ENCODE measurements around the gene PLXNA2.
A peak's percentile ranks its signal among the peaks of the same experiment; 100 is the strongest.

DNA sequence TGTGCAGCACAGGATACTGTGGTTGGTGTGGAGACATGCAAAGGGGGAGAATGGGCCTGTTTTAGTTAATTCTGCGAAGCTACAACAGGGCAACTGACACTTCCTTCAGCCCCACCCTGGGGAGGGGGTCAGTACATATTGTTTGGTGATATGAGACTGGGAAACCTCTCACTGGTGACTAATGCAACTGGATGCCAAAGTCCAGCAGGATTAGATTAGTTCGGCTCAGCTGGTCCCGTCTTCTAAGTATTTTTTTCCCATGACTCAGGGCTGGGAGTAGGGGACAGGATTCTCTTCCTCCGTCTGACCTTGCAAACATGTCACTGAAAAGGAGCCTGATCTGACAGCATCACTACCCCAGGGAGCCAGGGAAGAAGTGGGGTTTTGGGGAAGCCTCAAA lies 43.0 kb downstream of the PLXNA2 start:
- TF ChIP-seq CTCF (IDR thresholded peaks at IDR 0.05) (no peak), POLR2A (IDR thresholded peaks at IDR 0.05; ENCODE audit: low read depth) (no peak), POLR2AphosphoS5 (IDR thresholded peaks at IDR 0.05) (peak; percentile 23 to 43)
